GM19238 (cell line): ENCODE data around the gene SGF29.
"Not testable (repeated sequence)": the region's sequence is repeated elsewhere in the genome, so short reads cannot be mapped to it uniquely, and the experiment has no call there.

Source experiments
- DNase-seq: peaks from one replicate; pipeline ENCODE4 v3.0.0; 2011; ENCODE audit warnings: low spot score; ENCODE audit not compliant: insufficient read length

The SGF29 gene

GRCh38 chr16:28609631-28610594 is 56.2 kb downstream of the SGF29 start, which contains the start of gene SULT1A1:
TSS of gene SULT1A1 (minus strand) at chr16:28610044. CDS start at chr16:28608855, 1,189 bp downstream.
- DNase-seq, result no peak

- no peak for DNase-seq
Measured at GRCh38 chr16:28610595-28611191, 57.0 kb downstream of the SGF29 start.

GRCh38 chr16:28612359-28613280 is 58.9 kb downstream of the SGF29 start:
- DNase-seq, result not testable (repeated sequence)

GRCh38 chr16:28613912-28614311 is 60.2 kb downstream of the SGF29 start:
- DNase-seq, result not testable (repeated sequence)

GRCh38 chr16:28614561-28614960 is 60.8 kb downstream of the SGF29 start:
- not testable (repeated sequence) for DNase-seq

- not testable (repeated sequence) for DNase-seq
Measured at GRCh38 chr16:28615486-28616223, 61.9 kb downstream of the SGF29 start.

- not testable (repeated sequence) for DNase-seq
Measured at GRCh38 chr16:28616224-28616577, 62.5 kb downstream of the SGF29 start.

GRCh38 chr16:28616636-28617035 is 62.9 kb downstream of the SGF29 start:
- no peak for DNase-seq

- no peak for DNase-seq
Measured at GRCh38 chr16:28617874-28618273, 64.2 kb downstream of the SGF29 start.

- not testable (repeated sequence) for DNase-seq
Measured at GRCh38 chr16:28620316-28620715, 66.6 kb downstream of the SGF29 start.

GRCh38 chr16:28621481-28622155 is 67.9 kb downstream of the SGF29 start:
- DNase-seq, result no peak

GRCh38 chr16:28622532-28623171 is 68.9 kb downstream of the SGF29 start:
- DNase-seq, result not testable (repeated sequence)

GRCh38 chr16:28623172-28623711 is 69.5 kb downstream of the SGF29 start:
- DNase-seq, result no peak

- not testable (repeated sequence) for DNase-seq
Measured at GRCh38 chr16:28630905-28631304, 77.2 kb downstream of the SGF29 start.

- DNase-seq, result not testable (repeated sequence)
Measured at GRCh38 chr16:28636093-28636823, 82.5 kb downstream of the SGF29 start.

- not testable (repeated sequence) for DNase-seq
Measured at GRCh38 chr16:28637765-28638164, 84.0 kb downstream of the SGF29 start, which contains the start of gene NPIPB8. TSS of gene NPIPB8 (plus strand) at chr16:28638065. CDS start at chr16:28638361, 296 bp downstream.

GRCh38 chr16:28638359-28638758 is 84.6 kb downstream of the SGF29 start:
- not testable (repeated sequence) for DNase-seq

GRCh38 chr16:28639959-28640358 is 86.2 kb downstream of the SGF29 start:
- not testable (repeated sequence) for DNase-seq
